ENCODE data around the gene FAM124A.
A peak's percentile ranks its signal among the peaks of the same experiment; 100 is the strongest.

Gene FAM124A

DNA sequence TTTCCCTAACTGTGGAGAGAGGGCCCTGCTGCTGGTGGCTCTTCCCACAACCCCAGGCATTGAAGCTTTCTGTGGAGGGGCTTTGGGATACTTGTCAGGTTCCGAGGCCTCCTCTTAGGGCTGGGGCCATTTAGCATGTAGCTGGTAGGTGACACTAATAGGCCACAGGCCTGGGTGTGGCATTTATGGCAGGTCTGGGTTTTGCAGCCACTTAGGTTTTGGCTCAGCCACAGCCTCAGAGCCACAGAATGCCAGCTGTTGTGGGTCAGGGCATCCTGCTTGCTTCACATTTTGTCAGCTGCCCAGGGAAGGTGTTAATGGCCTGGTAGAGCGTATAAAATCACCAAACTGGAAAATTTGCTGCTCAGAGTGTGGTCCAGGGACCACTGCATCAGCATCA lies 15.7 kb downstream of the FAM124A start:
- intact Hi-C loops (cut with DNase I), result no loop called here
- no peak for DNase-seq

- DNase-seq, result no peak
- intact Hi-C loops (cut with DNase I), result no loop called here
Observed at GRCh38 chr13:51240178-51240577, 18.0 kb downstream of the FAM124A start.

- intact Hi-C loops (cut with DNase I), result no loop called here
- DNase-seq, result no peak
Observed at GRCh38 chr13:51240958-51241357, 18.8 kb downstream of the FAM124A start.

GRCh38 chr13:51241720-51242119 lies 19.5 kb downstream of the FAM124A start:
- intact Hi-C loops (cut with DNase I), result no loop called here
- no peak for DNase-seq

DNA sequence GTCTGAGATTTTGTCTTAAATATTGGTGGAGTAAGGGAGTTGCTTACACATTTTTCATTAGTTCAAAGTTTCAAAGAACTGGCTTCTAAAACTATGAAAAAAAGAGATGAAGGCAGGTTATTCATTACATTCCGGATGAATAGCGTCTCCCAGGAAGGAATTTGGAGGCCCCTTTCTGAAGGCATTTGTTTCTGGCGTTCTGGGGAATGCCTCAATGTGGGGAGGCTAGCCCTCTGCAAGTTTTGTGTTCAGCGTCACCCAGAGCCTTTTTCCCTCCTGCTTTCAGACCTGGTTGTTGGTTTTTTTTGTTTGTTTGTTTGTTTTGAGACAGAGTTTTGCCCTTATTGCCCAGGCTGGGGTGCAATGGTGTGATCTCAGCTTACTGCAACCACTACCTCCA lies 21.0 kb downstream of the FAM124A start:
- no peak for DNase-seq
- intact Hi-C loops (cut with DNase I), result no loop called here

DNA sequence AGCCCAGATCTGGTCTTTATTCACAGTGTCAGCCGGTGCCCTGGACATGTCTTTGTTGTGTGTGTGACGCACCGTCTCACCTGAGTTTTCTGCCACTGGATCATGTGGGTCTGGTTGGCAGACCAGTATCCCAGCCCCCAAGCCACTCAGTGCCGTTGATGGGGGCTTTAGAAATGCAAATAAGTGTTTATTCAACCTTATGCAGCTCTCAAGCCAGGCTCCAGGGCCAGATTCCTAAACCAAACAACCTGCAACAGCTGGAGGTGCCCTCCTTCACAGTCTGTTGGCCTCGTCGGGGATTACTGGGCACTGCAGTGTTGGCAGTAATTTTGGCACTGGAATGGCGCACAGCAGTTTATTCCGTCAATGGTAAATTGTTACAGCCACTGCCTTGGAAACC lies 21.6 kb downstream of the FAM124A start:
- intact Hi-C loops (cut with DNase I), result no loop called here
- no peak for DNase-seq

- DNase-seq, result no peak
- intact Hi-C loops (cut with DNase I), result no loop called here
Observed at GRCh38 chr13:51244637-51245405, 22.6 kb downstream of the FAM124A start.

DNA sequence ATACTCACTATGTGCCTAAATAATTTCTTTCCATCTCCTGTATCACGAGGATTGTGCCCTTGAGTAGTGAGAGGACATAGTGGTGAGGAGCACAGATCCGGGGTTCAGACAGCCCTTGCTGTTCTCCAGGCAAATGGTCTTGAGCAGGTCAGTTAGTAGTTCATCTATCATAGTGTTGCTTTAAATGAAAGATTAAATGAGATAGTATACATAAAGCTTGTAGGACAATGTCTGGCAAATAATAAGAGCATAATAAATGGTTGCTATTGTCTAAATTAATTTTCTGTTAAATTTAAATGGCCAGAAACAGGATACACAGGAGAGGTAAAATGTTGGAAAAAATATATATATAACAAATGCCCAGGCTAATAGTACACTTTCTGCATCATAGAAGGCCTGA lies 23.4 kb downstream of the FAM124A start:
- intact Hi-C loops (cut with DNase I), result no loop called here
- no peak for DNase-seq

DNA sequence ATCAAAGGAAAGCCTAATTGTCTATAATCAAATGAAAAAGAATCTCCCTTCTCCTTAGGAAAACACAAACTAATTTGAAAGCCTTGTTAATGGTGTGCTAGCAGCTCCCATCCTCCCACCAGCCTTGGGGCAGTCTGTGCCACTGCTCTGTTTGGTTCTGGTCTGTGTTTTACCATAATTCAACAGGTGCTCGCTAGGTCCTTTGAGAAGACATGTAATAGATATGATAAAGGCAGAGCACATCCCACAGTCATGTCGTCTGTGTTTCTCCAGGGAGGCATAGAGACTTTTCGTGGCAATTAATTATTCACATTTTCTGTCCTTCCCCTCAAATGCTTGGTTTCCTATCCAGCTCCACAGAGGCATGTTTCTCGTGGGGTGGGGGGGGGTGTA lies 23.8 kb downstream of the FAM124A start:
- no peak for DNase-seq
- intact Hi-C loops (cut with DNase I), result loop anchor here (2.0 kb wide), 1 partner anchor 23 kb away; the partner anchor contains the start of gene FAM124A

DNA sequence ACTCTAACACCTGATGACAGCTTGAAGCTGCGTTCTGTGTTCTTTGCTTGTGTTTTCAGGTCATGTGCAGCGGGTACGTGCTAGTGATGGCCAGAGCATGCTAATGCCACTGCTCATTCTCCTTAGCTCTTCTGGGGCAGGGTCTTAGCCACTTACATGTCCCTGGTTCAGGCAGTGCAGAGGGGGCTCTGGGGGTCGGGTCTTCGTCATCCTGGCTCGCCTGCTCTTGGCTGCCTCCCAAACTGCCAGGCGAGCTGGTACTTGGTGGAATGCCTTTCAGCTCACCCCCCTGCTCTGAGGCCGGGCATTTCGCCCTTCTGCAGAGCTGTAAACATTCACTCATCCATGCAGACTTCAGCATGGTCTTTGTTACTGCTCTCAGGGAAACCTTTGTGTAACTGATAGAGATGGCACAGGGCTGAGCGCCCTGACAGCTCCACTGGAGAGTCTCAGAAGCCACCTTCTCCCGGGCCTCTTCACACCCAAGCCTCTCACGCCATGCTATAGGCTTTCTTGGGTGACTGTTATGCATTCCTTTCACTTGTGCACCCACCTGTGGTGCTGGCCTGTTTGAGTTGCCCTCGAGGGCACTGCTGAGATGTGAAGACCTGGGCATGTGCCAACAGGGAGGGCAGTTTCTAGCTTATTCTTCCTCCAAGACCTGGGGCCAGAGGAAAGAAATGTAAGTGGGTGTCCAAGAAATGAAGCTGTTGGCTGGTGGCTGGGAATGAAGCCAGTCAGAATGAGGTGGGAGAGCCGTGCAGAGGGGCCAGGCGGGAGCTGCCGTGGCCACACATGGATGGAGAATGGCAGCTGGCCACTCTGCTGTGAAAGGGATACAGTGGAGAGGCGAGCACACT lies 24.4 kb downstream of the FAM124A start:
- intact Hi-C loops (cut with DNase I), result loop anchor here (2.0 kb wide), 1 partner anchor 24 kb away; the partner anchor contains the start of gene FAM124A

DNA sequence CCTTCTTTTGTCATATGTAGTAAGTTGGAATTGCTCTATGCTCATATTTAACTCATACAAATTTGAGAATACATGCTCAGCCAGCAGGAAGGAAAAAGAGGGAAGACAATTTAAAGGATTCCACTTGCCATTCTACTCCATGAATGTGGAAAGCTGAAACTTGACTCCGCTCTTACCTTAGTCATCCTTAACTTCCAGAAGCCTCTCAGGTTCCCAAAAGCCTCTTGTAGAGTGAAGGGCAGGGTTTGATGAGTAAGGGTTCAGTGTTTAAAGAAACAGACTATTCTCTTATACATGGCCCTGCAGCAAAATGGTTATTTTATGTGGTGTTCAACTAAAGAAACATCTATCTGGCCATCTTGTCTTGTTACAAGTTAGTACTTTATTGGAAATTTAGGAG lies 27.1 kb downstream of the FAM124A start:
- no peak for DNase-seq
- intact Hi-C loops (cut with DNase I), result no loop called here

More for the DNA sequence above, 24.4 kb downstream of the FAM124A start:
- DNase-seq, result peak; percentile 65 to 97 (median 78)

GRCh38 chr13:51249770-51250741 lies 27.9 kb downstream of the FAM124A start:
- intact Hi-C loops (cut with DNase I), result no loop called here
- no peak for DNase-seq

DNA sequence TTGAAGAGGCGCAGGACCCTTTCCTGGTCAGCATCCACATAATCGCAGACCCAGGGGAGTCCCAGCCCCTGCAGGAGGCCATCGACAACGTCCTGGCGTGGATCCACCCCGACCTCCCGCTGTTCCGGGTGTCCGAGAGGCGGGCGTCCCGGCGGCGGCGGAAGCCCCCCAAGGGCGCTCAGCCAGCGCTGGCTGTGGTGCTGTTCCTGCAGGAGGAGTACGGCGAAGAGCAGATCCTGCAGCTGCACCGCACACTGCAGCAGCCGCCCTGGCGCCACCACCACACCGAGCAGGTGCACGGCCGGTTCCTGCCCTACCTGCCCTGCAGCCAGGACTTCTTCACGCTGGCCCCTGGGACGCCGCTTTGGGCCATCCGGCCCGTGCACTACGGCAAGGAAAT lies 29.3 kb downstream of the FAM124A start:
- no peak for DNase-seq
- intact Hi-C loops (cut with DNase I), result no loop called here

GRCh38 chr13:51252954-51253532 lies 30.8 kb downstream of the FAM124A start:
- intact Hi-C loops (cut with DNase I), result no loop called here
- no peak for DNase-seq

DNA sequence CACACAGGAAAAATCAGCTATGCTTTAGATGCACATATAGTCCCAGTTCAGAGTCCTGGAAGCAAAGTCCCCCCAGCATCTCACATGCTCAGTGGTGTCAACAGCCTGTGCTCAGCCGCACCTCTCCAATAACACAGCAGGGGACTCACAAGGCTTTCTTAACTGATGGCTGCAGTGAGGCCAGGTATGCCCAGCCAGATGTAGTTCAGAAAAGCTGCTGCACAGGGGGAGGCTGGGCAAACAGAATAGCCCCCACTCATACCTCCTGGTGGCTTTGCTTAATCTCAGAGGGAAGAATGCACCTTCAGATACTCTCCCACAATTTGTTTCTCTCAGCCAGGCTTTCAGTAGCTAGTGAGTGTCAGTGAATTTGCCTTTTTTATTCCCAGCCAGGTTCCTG lies 33.4 kb downstream of the FAM124A start:
- intact Hi-C loops (cut with DNase I), result no loop called here
- no peak for DNase-seq

DNA sequence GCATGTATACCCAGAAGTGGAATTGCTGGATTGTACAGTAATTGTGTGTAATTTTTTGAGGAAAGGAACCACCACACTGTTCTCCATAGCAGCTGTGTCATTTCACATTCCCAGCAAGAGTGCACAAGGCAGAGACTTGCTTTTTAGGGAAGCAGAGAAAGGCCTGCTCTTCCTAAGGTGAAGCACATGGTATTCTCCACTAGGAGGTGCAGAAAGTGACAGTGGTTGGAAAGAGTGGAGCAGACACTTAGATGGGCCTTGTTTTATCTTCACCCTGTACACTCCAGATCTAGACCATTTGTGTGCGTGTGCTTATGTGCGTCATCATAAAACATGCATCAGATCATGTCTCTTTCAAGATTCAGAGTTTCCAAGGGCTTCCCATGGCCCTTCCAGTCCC lies 35.0 kb downstream of the FAM124A start:
- no peak for DNase-seq
- intact Hi-C loops (cut with DNase I), result no loop called here

DNA sequence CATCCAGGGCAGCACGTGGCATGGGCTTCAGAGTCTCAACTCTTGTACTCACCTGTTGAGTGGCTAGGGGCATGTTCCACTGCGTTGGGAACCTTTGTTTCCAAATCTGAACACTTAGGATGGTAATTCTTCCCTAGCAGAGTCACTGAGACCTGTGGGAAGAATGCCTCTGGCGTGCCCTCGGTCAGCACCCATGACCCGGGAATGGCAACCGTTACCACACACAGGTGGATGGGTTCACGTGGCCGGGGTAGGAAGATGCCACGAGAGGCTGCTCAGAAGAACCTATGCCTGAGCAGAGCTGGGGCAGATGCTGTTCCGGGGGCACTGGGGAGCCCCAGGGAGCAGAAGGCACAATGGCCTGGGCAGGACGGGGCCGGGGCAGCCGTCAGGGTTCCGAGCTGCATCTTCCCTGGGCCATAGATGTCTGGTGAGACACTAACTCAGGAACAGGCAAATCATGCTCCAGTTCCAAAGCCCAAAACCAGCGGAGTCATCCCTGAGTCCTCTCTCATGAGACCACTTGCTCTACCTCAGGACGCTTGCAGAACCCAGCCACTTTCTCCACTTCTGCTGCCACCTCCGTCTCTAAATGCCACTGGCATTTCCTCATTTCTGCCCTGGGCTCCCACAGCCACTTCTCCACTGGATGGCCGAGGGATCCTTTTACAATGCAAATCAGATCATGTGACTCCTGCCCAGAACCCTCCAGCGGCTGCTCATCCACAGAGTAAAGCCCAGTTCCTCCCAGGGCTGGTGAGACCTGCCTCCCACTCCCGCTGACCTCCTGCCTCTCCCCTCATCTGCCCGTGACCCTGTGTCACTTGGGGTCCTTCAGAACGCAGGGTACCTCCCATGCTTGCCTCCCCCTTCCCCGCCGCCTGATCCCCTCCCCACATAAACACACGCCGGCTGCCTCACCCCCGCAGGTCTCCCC lies 36.7 kb downstream of the FAM124A start:
- DNase-seq, result peak in 1 of 10 donors; percentile 60
- intact Hi-C loops (cut with DNase I), result no loop called here

- no peak for DNase-seq
- intact Hi-C loops (cut with DNase I), result no loop called here
Observed at GRCh38 chr13:51260154-51260553, 38.0 kb downstream of the FAM124A start.

DNA sequence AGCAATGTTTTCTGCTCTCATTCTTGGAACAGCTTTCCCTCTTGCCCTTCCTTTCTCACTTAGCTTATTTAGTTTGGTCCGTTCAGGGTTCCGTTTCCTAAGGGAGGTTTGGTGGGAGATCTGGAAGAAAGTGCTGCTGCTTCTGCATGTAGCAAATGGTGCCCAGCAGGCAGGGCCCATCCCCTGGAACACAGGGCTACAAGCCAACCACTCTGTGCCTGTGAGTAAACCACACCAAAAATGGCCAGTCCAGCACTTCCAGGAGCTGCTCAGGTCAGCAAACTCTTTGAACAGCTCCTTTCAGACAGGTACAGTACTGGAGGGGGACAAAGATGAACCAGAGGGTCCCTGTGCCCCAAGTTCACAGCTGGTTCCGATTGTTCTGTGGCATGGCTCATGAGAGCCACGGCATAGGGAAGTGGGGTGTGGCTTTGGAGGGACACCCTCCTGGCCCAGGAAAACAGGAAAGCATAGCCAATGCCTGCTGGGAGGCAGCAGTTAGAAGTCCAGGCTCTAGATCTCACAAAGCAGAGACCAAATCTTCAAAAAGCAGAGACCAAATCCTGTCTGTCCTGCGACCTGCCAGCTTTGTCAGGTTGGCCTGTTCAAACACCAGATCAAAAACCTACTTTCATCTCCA lies 39.5 kb downstream of the FAM124A start:
- intact Hi-C loops (cut with DNase I), result no loop called here
- no peak for DNase-seq

Data from posterior cingulate gyrus (tissue), 11 donors.